ENCODE measurements around the gene AICDA.

AICDA gene

GRCh38 chr12:8553088-8553627 lies 59.5 kb downstream of the AICDA start:
- H3K4me3 ChIP-seq (ENCODE audit: low read depth, low read length), result no peak overlapping the region
- DNase-seq (ENCODE audit: low read depth, low spot score), result no peak
- TF ChIP-seq, protein P1, sequence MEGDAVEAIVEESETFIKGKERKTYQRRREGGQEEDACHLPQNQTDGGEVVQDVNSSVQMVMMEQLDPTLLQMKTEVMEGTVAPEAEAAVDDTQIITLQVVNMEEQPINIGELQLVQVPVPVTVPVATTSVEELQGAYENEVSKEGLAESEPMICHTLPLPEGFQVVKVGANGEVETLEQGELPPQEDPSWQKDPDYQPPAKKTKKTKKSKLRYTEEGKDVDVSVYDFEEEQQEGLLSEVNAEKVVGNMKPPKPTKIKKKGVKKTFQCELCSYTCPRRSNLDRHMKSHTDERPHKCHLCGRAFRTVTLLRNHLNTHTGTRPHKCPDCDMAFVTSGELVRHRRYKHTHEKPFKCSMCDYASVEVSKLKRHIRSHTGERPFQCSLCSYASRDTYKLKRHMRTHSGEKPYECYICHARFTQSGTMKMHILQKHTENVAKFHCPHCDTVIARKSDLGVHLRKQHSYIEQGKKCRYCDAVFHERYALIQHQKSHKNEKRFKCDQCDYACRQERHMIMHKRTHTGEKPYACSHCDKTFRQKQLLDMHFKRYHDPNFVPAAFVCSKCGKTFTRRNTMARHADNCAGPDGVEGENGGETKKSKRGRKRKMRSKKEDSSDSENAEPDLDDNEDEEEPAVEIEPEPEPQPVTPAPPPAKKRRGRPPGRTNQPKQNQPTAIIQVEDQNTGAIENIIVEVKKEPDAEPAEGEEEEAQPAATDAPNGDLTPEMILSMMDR (IDR thresholded peaks at IDR 0.05; ENCODE audit: low read depth, low read length), result no peak
- in situ Hi-C loops (cut with HindIII; ENCODE audit: low sequenced_read_pairs), result no loop called here
